ENCODE data around the gene ABCF2.

The ABCF2 gene

GRCh38 chr7:151168787-151169162, 58.2 kb downstream of the ABCF2 start:
- DNase-seq, result no peak

- peak; percentile 61 for DNase-seq
These were observed 58.8 kb downstream of the ABCF2 start for GRCh38 chr7:151168003-151168786.

- no peak for DNase-seq
These were observed 59.6 kb downstream of the ABCF2 start, which contains the start of gene GBX1 for GRCh38 chr7:151167197-151167961. Gene GBX1, minus strand, starts transcription at chr7:151167694. Its CDS starts 146 bp downstream, at chr7:151167548.

- no peak for DNase-seq
These were observed 60.3 kb downstream of the ABCF2 start for GRCh38 chr7:151166629-151167196.
